Subcutaneous adipose tissue (tissue), 4 donors: ENCODE measurements around the gene PTCH2. TPM values are rescaled to one million over a fixed set of nuclear protein-coding genes. Genes with fewer than 3 reads are reported as not detected.

Experiments
- total RNA-seq, 4 donors: library from RNA; depleted of rRNA; stranded (reverse); fragments of >200 nt; gene quantifications; one replicate each; pipeline ENCODE4 v1.1.0, GENCODE V29; 2016
- TF ChIP-seq, protein P1 (sequence below): fragments of 450-650 bp; IDR thresholded peaks from one replicate; pipeline ENCODE4 v1.5.1; 2016; ENCODE audit warnings: low read depth, mild to moderate bottlenecking, control low read depth, antibody characterized with exemption, moderate library complexity

The PTCH2 gene
- 1 to 10 TPM in 1 of 4 donors, under 1 TPM in 2, not detected in 1; 0.66 to 1.1 (median 0.68) TPM for total RNA-seq

- TF ChIP-seq, protein P1, sequence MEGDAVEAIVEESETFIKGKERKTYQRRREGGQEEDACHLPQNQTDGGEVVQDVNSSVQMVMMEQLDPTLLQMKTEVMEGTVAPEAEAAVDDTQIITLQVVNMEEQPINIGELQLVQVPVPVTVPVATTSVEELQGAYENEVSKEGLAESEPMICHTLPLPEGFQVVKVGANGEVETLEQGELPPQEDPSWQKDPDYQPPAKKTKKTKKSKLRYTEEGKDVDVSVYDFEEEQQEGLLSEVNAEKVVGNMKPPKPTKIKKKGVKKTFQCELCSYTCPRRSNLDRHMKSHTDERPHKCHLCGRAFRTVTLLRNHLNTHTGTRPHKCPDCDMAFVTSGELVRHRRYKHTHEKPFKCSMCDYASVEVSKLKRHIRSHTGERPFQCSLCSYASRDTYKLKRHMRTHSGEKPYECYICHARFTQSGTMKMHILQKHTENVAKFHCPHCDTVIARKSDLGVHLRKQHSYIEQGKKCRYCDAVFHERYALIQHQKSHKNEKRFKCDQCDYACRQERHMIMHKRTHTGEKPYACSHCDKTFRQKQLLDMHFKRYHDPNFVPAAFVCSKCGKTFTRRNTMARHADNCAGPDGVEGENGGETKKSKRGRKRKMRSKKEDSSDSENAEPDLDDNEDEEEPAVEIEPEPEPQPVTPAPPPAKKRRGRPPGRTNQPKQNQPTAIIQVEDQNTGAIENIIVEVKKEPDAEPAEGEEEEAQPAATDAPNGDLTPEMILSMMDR, result no peak
Observed at GRCh38 chr1:44842862-44843655, at the start of gene PTCH2. Gene PTCH2 (minus strand): TSS chr1:44843253. CDS start chr1:44842932, 321 bp downstream.

GRCh38 chr1:44890007-44890406 lies 47.0 kb upstream of the PTCH2 start:
- TF ChIP-seq, protein P1, result no peak

DNA sequence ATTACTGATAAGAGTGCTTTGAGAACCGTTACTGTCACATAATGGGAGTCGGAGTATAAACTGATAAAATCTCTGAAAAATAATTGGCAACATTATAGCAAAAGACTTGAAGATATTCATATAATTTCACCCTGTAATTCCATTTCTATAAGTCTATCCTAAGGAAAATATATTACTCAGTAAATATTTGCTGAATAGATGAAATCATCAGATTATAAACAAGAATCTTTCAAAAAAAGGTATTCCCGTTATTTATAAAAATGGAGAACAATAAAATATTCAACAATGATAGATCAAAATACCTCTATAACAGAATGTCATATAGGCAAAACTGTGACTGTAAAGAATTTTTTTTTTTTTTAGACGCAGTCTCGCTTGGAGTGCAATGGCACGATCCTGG lies 42.4 kb upstream of the PTCH2 start:
- TF ChIP-seq, protein P1, result no peak

DNA sequence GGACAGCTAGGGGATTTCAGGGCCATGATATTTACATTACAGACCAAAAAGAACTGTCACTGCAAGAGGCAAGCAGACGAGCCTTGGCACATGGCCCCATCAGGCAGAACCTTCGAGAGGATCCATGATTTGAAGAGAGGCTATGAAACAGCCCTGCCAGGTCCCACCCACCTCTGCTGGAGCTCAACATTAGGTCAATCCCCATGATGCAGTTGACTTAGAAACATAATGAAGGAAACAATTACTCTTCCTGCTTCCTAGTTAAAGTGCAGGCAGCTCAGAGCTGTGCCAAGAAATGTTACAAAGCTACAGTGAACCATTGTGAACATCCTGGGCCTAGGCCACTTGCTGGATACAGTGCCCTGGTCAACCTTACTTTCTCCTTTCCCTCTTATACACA lies 41.7 kb upstream of the PTCH2 start:
- TF ChIP-seq, protein P1, result no peak

DNA sequence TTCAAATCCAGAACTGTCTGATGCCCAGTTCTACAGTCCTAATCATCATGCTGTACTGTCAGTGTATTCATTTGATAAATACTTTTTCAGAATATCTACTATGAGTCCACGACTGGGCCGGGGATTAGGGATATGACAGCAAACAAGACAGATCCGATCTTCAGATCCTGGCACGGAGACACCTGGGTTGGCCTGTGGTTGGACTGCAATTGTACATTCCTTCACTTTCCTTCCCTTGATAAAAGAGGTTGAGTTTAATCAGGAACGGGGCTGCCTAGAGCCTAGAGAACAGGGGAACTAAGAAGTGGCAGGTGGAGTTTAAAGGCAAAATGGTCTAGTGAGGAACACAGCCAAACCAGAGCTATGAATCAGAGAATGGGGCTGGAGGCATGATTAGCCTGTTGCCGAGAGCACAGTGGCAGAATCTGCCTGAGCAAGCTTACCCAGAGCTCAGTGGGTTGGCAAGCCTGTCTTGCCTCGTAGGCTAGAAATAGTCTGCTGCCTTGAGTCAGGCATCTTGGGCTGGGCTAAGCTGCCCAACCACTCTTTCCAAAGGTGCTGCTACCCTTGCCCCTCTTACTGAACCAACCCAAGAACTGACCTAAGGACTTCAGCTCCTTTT lies 38.1 kb upstream of the PTCH2 start:
- TF ChIP-seq, protein P1, result no peak

DNA sequence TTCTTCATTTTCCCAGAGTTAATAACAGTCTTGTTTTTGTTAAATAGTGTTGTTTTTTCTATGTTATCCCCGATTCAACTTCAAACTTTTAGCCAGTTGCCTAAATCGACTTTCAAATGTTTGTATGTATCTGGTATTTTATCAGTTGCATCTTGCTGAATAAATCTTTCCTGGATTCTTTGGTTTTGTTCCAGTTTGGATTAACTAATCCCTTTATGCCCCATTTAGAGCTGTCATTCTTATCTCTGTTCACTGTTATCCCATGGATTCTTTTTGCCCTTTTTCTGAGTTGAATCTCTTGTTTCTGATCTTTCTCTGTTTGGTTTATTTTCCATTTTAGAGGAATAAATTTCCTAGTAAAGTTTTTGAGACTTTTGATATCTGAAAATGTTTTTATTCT lies 31.1 kb upstream of the PTCH2 start:
- TF ChIP-seq, protein P1, result no peak

DNA sequence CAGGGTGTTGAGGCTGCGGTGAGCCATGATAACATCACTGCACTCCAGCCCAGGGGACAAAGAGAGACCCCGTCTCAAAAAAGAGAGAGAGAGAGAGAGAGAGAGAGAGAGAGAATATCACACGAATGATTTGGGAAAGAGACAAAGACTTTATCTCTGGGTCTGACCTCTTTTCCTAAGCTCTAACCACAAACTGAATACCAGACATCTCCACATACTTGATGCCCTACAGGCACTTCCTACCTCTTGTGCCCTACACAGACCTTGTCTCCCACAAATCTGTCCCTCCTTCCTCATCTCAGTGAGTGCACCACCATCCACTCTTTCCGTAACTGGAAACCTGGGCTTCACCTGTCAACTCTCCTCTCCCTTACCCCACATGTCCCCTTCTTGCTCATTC lies 27.0 kb upstream of the PTCH2 start:
- TF ChIP-seq, protein P1, result no peak
